HCT116 (cell line): ENCODE data around the gene DOK7. TPM values are rescaled to one million over a fixed set of nuclear protein-coding genes. Genes with fewer than 3 reads are reported as not detected.

Experiments
- ATAC-seq: fragments of 200-7000 bp; cut with Tn5 transposase; 2 replicates; pipeline ENCODE4 v1.9.1; 2020; ENCODE audit warnings: mild to moderate bottlenecking, moderate library complexity
- BruUV-seq: library from RNA; stranded (reverse); fragments of 400-500 nt; replicated peaks from 2 replicates; lab custom pipeline; 2021; lab: Mats Ljungman, UMichigan
- CTCF ChIA-PET: fragments of 300-600 bp; sonication (Branson Sonifier 250); formaldehyde crosslinking; loops from one replicate; lab custom pipeline; 2021; ENCODE audit warnings: antibody characterized with exemption; lab: Charles Lee
- POLR2A ChIA-PET: fragments of 300-600, 350-600 bp; sonication (Branson Sonifier 250); formaldehyde crosslinking; loops from one replicate; lab custom pipeline; 2021; ENCODE audit warnings: antibody characterized with exemption; lab: Charles Lee
- RAD21 ChIA-PET, 2 experiments: fragments of 300-600 bp; sonication (Branson Sonifier 250); formaldehyde crosslinking; loops; one replicate each; lab custom pipeline; 2023; ENCODE audit warnings: low total read pairs in 2 of 2; ENCODE audit not compliant: uncharacterized antibody in 2 of 2, unreplicated experiment in 2 of 2, low non-redundant PET in 1 of 2; lab: Charles Lee
- DNase-seq: peaks from one replicate; pipeline ENCODE4 v3.0.0-alpha.2; 2010; ENCODE audit warnings: low read depth, low spot score
- H2AFZ ChIP-seq: fragments of 200-600 bp; shearing (Covaris generic), sonication (generic); 2 replicates; pipeline ENCODE4 v1.6.1; 2017; ENCODE audit warnings: low read depth, mixed run types, mixed read lengths, antibody characterized with exemption, low read length; ENCODE audit not compliant: poor library complexity, severe bottlenecking
- H3K27ac ChIP-seq: 2 replicates; pipeline ENCODE4 v1.5.1; 2012; ENCODE audit warnings: low read depth, low read length
- H3K27me3 ChIP-seq: fragments of 200-600 bp; sonication (generic); 2 replicates; pipeline ENCODE4 v1.6.1; 2016; ENCODE audit warnings: mixed run types, low read length, mixed read lengths; ENCODE audit not compliant: insufficient read depth
- H3K36me3 ChIP-seq, 2 experiments: fragments of 200-500 bp in 1 of 2; fragments of 200-600 bp in 1 of 2; sonication (Bioruptor generic) in 1 of 2; sonication (generic) in 1 of 2; 2 replicates each; pipeline versions ENCODE4 v1.5.1 to v1.6.1; 2014 to 2016; ENCODE audit warnings: low read length in 2 of 2, inconsistent platforms in 1 of 2, mixed read lengths in 1 of 2, mixed run types in 1 of 2; ENCODE audit not compliant: insufficient read depth in 2 of 2, control insufficient read depth in 1 of 2
- H3K4me1 ChIP-seq, 2 experiments: fragments of 200-600 bp in 1 of 2; sonication (generic) in 1 of 2; 2 replicates each; pipeline versions ENCODE4 v1.5.1 to v1.6.1; 2012 to 2017; ENCODE audit warnings: low read length in 2 of 2, inconsistent platforms in 1 of 2, mild to moderate bottlenecking in 1 of 2, mixed read lengths in 1 of 2, mixed run types in 1 of 2, moderate library complexity in 1 of 2; ENCODE audit not compliant: insufficient read depth in 2 of 2, control insufficient read depth in 1 of 2
- H3K4me2 ChIP-seq: fragments of 200-600 bp; sonication (generic); 2 replicates; pipeline ENCODE4 v1.6.1; 2017; ENCODE audit warnings: mixed run types, low read length, mixed read lengths
- H3K4me3 ChIP-seq, 2 experiments: fragments of 200-600 bp in 1 of 2; sonication (generic) in 1 of 2; replicated peaks in 1 of 2; 2 replicates each; pipeline ENCODE4 v1.5.1; 2011 to 2016; ENCODE audit warnings: low read length in 2 of 2, control low read depth in 1 of 2, low read depth in 1 of 2, mild to moderate bottlenecking in 1 of 2, mixed read lengths in 1 of 2, mixed run types in 1 of 2
- H3K79me2 ChIP-seq: fragments of 200-600 bp; sonication (generic); 2 replicates; pipeline ENCODE4 v1.6.1; 2017; ENCODE audit warnings: mild to moderate bottlenecking, mixed run types, low read length, moderate library complexity, mixed read lengths; ENCODE audit not compliant: insufficient read depth
- H3K9ac ChIP-seq: fragments of 200-600 bp; sonication (generic); 2 replicates; pipeline ENCODE4 v1.6.1; 2016; ENCODE audit warnings: low read length, mixed read lengths
- H3K9me2 ChIP-seq: fragments of 200-600 bp; sonication (generic), shearing (Covaris generic); 2 replicates; pipeline ENCODE4 v1.6.1; 2017; ENCODE audit warnings: mixed run types, mild to moderate bottlenecking, moderate library complexity; ENCODE audit not compliant: insufficient read depth
- H3K9me3 ChIP-seq, 2 experiments: fragments of 200-500 bp in 1 of 2; fragments of 200-600 bp in 1 of 2; sonication (Bioruptor generic) in 1 of 2; sonication (generic) in 1 of 2; 2 replicates each; pipeline ENCODE4 v1.6.1; 2014 to 2017; ENCODE audit warnings: low read length in 2 of 2, mixed read lengths in 2 of 2, inconsistent platforms in 1 of 2, low read depth in 1 of 2, mild to moderate bottlenecking in 1 of 2, mixed run types in 1 of 2, moderate library complexity in 1 of 2; ENCODE audit not compliant: control insufficient read depth in 1 of 2, insufficient read depth in 1 of 2
- H4K20me1 ChIP-seq: fragments of 200-600 bp; sonication (generic), shearing (Covaris generic); 2 replicates; pipeline ENCODE4 v1.6.1; 2017; ENCODE audit warnings: mixed run types, mild to moderate bottlenecking, moderate library complexity; ENCODE audit not compliant: insufficient read depth
- ATF3 ChIP-seq: IDR thresholded peaks from 2 replicates; pipeline ENCODE4 v1.6.1; 2012
- CBX3 ChIP-seq: IDR thresholded peaks from 2 replicates; pipeline ENCODE4 v1.6.1; 2012; ENCODE audit warnings: low read depth
- CEBPB ChIP-seq: IDR thresholded peaks from 2 replicates; pipeline ENCODE4 v1.6.1; 2012; ENCODE audit warnings: low read depth
- CTCF ChIP-seq, 3 experiments: fragments of 200-600 bp in 1 of 3; sonication (generic) in 1 of 3; IDR thresholded peaks in 2 of 3; conservative IDR thresholded peaks in 1 of 3; 2 replicates each; pipeline ENCODE4 v1.5.1; 2012 to 2017; ENCODE audit warnings: low read depth in 2 of 3, low read length in 2 of 3, antibody characterized with exemption in 1 of 3, borderline replicate concordance in 1 of 3, control low read depth in 1 of 3, mild to moderate bottlenecking in 1 of 3, mixed read lengths in 1 of 3, mixed run types in 1 of 3, moderate library complexity in 1 of 3; ENCODE audit not compliant: insufficient read depth in 1 of 3
- ELF1 ChIP-seq: IDR thresholded peaks from 2 replicates; pipeline ENCODE4 v1.6.1; 2012; ENCODE audit warnings: low read depth, borderline replicate concordance
- EZH2 ChIP-seq: fragments of 200-600 bp; sonication (generic); IDR thresholded peaks from 2 replicates; pipeline ENCODE4 v1.6.1; 2017; ENCODE audit warnings: antibody characterized with exemption, mixed run types
- FOSL1 ChIP-seq: IDR thresholded peaks from 2 replicates; pipeline ENCODE4 v1.6.1; 2012; ENCODE audit warnings: low read depth
- MAX ChIP-seq: IDR thresholded peaks from 2 replicates; pipeline ENCODE4 v1.6.1; 2012
- POLR2A ChIP-seq: IDR thresholded peaks from 2 replicates; pipeline ENCODE4 v1.7.0; 2011; ENCODE audit warnings: borderline replicate concordance; ENCODE audit not compliant: insufficient read depth, insufficient read length; ENCODE audit errors: extremely low read depth
- POLR2AphosphoS5 ChIP-seq: IDR thresholded peaks from 2 replicates; pipeline ENCODE4 v1.6.1; 2011; ENCODE audit warnings: mild to moderate bottlenecking, low read depth, low read length, moderate library complexity
- RAD21 ChIP-seq: IDR thresholded peaks from 2 replicates; pipeline ENCODE4 v1.6.1; 2012; ENCODE audit warnings: low read depth, mild to moderate bottlenecking
- REST ChIP-seq: IDR thresholded peaks from 2 replicates; pipeline ENCODE4 v1.6.1; 2012; ENCODE audit warnings: low read depth
- SIN3A ChIP-seq: IDR thresholded peaks from 2 replicates; pipeline ENCODE4 v1.6.1; 2012; ENCODE audit warnings: low read depth
- SP1 ChIP-seq: IDR thresholded peaks from 2 replicates; pipeline ENCODE4 v1.6.1; 2012; ENCODE audit warnings: low read depth
- SRF ChIP-seq: IDR thresholded peaks from 2 replicates; pipeline ENCODE4 v1.6.1; 2012; ENCODE audit warnings: low read depth
- TCF7L2 ChIP-seq: IDR thresholded peaks from 2 replicates; pipeline ENCODE4 v1.7.0; 2011; ENCODE audit warnings: borderline replicate concordance, inconsistent platforms; ENCODE audit not compliant: insufficient read depth, insufficient read length; ENCODE audit errors: extremely low read depth
- YY1 ChIP-seq: IDR thresholded peaks from 2 replicates; pipeline ENCODE4 v1.6.1; 2011; ENCODE audit warnings: low read length, low read depth, moderate library complexity, mild to moderate bottlenecking; ENCODE audit not compliant: insufficient replicate concordance; ENCODE audit errors: extremely low read depth
- ZBTB33 ChIP-seq: IDR thresholded peaks from 2 replicates; pipeline ENCODE4 v1.6.1; 2011; ENCODE audit warnings: mild to moderate bottlenecking, low read length, moderate library complexity; ENCODE audit not compliant: insufficient replicate concordance; ENCODE audit errors: extremely low read depth
- ZFX ChIP-seq: fragments of 450-650 bp; IDR thresholded peaks from 2 replicates; pipeline ENCODE4 v1.6.1; 2017
- ZNF274 ChIP-seq: fragments of 200-500 bp; sonication (Bioruptor generic); IDR thresholded peaks from 2 replicates; pipeline ENCODE4 v1.6.1; 2014; ENCODE audit warnings: mild to moderate bottlenecking, low read depth, low read length, inconsistent platforms
- intact Hi-C: fragments of 100-400 bp; cut with micrococcal nuclease; formaldehyde crosslinking; loops from 2 replicates; pipeline ENCODE4 v1.10.0; 2022
- total RNA-seq: library from RNA; stranded (reverse); gene quantifications from one replicate; pipeline ENCODE4 v1.2.1, GENCODE V29; 2021; ENCODE audit not compliant: unreplicated experiment

Gene DOK7
- total RNA-seq, 1 experiment from 2014 or later: 2.4 TPM

- H3K36me3 ChIP-seq: peaks cover 0 to 2% of the 10 kb centered on the region in 2 experiments; a peak in 1 of 4 replicates
- H4K20me1 ChIP-seq: no peaks in the 10 kb centered on the region
- no peak overlapping the region for H2AFZ ChIP-seq
- no peaks in the 10 kb centered on the region for H3K9me2 ChIP-seq
- H3K4me2 ChIP-seq: no peak overlapping the region
- ChIA-PET POLR2A (no interaction called here), CTCF (no interaction called here)
- H3K4me3 ChIP-seq: no peak overlapping the region
- no peaks in the 10 kb centered on the region for H3K4me1 ChIP-seq
- DNase-seq: no peak
- TF ChIP-seq EZH2 (no peak), POLR2AphosphoS5 (no peak), YY1 (no peak), TCF7L2 (no peak), CEBPB (no peak), ATF3 (no peak), MAX (no peak), POLR2A (no peak), REST (no peak), SRF (no peak), CBX3 (no peak), CTCF (IDR thresholded peaks at IDR 0.05 in 2 of 3, conservative IDR thresholded peaks at IDR 0.05 in 1 of 3; ENCODE audit: borderline replicate concordance in 1 of 3, insufficient read depth in 1 of 3, low read depth in 2 of 3, low read length in 2 of 3) (no peak), ZNF274 (no peak), RAD21 (no peak), ZBTB33 (no peak), FOSL1 (no peak), SP1 (no peak), SIN3A (no peak), ZFX (no peak), ELF1 (no peak)
- TF ChIP-seq, all 23 proteins: peak for 0
- no peak overlapping the region for H3K27ac ChIP-seq
- H3K9me3 ChIP-seq: no peaks in the 10 kb centered on the region
- H3K79me2 ChIP-seq: peaks cover 16% of the 10 kb centered on the region; the same call in 1 of the 2 replicates
- intact Hi-C loops: no loop called here
- RAD21 ChIA-PET: no interaction called here
- no TSS peak for BruUV-seq
- no peak overlapping the region for H3K9ac ChIP-seq
- ATAC-seq: no peak
- H3K27me3 ChIP-seq: no peaks in the 10 kb centered on the region
Measured at GRCh38 chr4:3499710-3500109, 36.6 kb downstream of the DOK7 start.
